DOHH2 (cell line): Measurements from ENCODE around the gene HACD2.

Experiments used
- EZH2phosphoT487 ChIP-seq: fragments of 200-600 bp; sonication (generic); IDR thresholded peaks from 2 replicates; pipeline ENCODE4 v1.6.1; 2017; ENCODE audit warnings: borderline replicate concordance, mild to moderate bottlenecking, antibody characterized with exemption, low read length, moderate library complexity, mixed read lengths
- TF ChIP-seq, protein P1 (sequence below): fragments of 200-600 bp; sonication (generic); IDR thresholded peaks from one replicate; pipeline ENCODE4 v1.5.1; 2014; ENCODE audit warnings: antibody characterized with exemption, mild to moderate bottlenecking, low read depth, low read length; ENCODE audit not compliant: poor library complexity, severe bottlenecking

DNA sequence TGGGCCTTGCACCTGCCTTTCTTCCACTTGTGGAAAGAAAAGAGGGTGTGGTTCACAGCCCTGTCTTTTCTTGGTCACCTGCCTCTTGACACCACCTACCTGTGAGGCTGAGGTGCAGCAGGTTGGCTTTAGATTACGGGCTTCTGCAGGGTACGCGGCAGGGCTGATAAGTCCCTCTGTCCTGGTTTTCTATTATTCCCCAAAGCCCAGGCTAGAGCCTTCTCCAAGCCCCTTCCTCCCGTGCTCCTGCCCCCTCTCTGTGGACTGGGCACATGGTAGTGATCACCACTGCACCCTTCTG, 44.8 kb upstream of the HACD2 start:
- TF ChIP-seq, protein P1, sequence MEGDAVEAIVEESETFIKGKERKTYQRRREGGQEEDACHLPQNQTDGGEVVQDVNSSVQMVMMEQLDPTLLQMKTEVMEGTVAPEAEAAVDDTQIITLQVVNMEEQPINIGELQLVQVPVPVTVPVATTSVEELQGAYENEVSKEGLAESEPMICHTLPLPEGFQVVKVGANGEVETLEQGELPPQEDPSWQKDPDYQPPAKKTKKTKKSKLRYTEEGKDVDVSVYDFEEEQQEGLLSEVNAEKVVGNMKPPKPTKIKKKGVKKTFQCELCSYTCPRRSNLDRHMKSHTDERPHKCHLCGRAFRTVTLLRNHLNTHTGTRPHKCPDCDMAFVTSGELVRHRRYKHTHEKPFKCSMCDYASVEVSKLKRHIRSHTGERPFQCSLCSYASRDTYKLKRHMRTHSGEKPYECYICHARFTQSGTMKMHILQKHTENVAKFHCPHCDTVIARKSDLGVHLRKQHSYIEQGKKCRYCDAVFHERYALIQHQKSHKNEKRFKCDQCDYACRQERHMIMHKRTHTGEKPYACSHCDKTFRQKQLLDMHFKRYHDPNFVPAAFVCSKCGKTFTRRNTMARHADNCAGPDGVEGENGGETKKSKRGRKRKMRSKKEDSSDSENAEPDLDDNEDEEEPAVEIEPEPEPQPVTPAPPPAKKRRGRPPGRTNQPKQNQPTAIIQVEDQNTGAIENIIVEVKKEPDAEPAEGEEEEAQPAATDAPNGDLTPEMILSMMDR = no peak
- TF ChIP-seq EZH2phosphoT487 = no peak
